Measurements from ENCODE around the gene SOX15. TPM values are rescaled to one million over a fixed set of nuclear protein-coding genes. Genes with fewer than 3 reads are reported as not detected.

The SOX15 gene
- total and polyA plus RNA-seq, 2 of the 13 experiments (the other 11 are each of a cell fraction or from before 2014, with no cell fraction given): 0.07 to 0.18 TPM

GRCh38 chr17:7579001-7579833 lies 10.7 kb downstream of the SOX15 start, which contains the start of gene CD68 (continued):
- TF ChIP-seq, protein P1, sequence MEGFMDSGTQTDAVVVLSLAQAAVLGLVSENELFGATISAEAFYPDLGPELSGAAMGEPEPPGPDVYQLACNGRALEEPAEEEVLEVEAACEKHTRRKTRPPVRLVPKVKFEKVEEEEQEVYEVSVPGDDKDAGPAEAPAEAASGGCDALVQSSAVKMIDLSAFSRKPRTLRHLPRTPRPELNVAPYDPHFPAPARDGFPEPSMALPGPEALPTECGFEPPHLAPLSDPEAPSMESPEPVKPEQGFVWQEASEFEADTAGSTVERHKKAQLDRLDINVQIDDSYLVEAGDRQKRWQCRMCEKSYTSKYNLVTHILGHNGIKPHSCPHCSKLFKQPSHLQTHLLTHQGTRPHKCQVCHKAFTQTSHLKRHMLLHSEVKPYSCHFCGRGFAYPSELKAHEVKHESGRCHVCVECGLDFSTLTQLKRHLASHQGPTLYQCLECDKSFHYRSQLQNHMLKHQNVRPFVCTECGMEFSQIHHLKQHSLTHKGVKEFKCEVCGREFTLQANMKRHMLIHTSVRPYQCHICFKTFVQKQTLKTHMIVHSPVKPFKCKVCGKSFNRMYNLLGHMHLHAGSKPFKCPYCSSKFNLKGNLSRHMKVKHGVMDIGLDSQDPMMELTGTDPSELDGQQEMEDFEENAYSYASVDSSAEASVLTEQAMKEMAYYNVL (CRISPR knock-in tag; IDR thresholded peaks at IDR 0.05; ENCODE audit: borderline replicate concordance): no peak; the same call in 1 of the 2 replicates
- TF ChIP-seq PATZ1 (CRISPR knock-in tag; IDR thresholded peaks at IDR 0.05) (peak; percentile 69), ZNF660 (CRISPR knock-in tag; IDR thresholded peaks at IDR 0.05; ENCODE audit: borderline replicate concordance, low read depth) (no peak), CENPX (CRISPR knock-in tag; IDR thresholded peaks at IDR 0.05) (no peak), ZNF160 (CRISPR knock-in tag; IDR thresholded peaks at IDR 0.05) (peak; percentile 83; the same call in 1 of the 2 replicates), MED13 (CRISPR knock-in tag; IDR thresholded peaks at IDR 0.05) (no peak), ZNF468 (CRISPR knock-in tag; IDR thresholded peaks at IDR 0.05) (no peak), SNAPC2 (CRISPR knock-in tag; IDR thresholded peaks at IDR 0.05) (no peak), SP1 (IDR thresholded peaks at IDR 0.05) (no peak), SP1 (CRISPR knock-in tag; IDR thresholded peaks at IDR 0.05) (no peak; the same call in 1 of the 2 replicates), ISX (CRISPR knock-in tag; conservative IDR thresholded peaks at IDR 0.05) (0 out of 2 replicates have a peak, but pooled peaks have one; percentile 37), PAWR (CRISPR knock-in tag; IDR thresholded peaks at IDR 0.05; ENCODE audit: borderline replicate concordance) (no peak), RFXAP (CRISPR knock-in tag; IDR thresholded peaks at IDR 0.05; ENCODE audit: borderline replicate concordance) (peak; percentile 78; the same call in 1 of the 2 replicates), DR1 (CRISPR knock-in tag; IDR thresholded peaks at IDR 0.05) (peak; percentile 59; the same call in 1 of the 2 replicates), AKAP8 (CRISPR knock-in tag; IDR thresholded peaks at IDR 0.05) (peak; percentile 94), ZNF558 (CRISPR knock-in tag; IDR thresholded peaks at IDR 0.05; ENCODE audit: borderline replicate concordance) (peak; percentile 56; the same call in 1 of the 2 replicates), ZNF333 (CRISPR knock-in tag; IDR thresholded peaks at IDR 0.05; ENCODE audit: borderline replicate concordance) (no peak), CC2D1A (CRISPR knock-in tag; IDR thresholded peaks at IDR 0.05) (no peak), ZNF446 (CRISPR knock-in tag; IDR thresholded peaks at IDR 0.05) (no peak), MAX (IDR thresholded peaks at IDR 0.05) (peak; percentile 86), ZNF639 (CRISPR knock-in tag; conservative IDR thresholded peaks at IDR 0.05) (peak; percentile 57; the same call in 1 of the 2 replicates)
- TF ChIP-seq, protein P2, sequence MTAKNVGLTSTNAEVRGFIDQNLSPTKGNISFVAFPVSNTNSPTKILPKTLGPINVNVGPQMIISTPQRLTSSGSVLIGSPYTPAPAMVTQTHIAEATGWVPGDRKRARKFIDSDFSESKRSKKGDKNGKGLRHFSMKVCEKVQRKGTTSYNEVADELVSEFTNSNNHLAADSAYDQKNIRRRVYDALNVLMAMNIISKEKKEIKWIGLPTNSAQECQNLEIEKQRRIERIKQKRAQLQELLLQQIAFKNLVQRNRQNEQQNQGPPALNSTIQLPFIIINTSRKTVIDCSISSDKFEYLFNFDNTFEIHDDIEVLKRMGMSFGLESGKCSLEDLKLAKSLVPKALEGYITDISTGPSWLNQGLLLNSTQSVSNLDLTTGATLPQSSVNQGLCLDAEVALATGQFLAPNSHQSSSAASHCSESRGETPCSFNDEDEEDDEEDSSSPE (CRISPR knock-in tag; IDR thresholded peaks at IDR 0.05): no peak; the same call in 1 of the 2 replicates

Data from HepG2 (cell line).